HEK293T (cell line): ENCODE results near the gene SEMA3A.

Experiments
- CTCF ChIA-PET: fragments of 350-600 bp; formaldehyde crosslinking; extraction: SDS; loops from one replicate; lab custom pipeline; 2021; ENCODE audit warnings: antibody characterized with exemption, inconsistent platforms; lab: Yijun Ruan, JAX
- POLR2A ChIA-PET: fragments of 350-600 bp; formaldehyde crosslinking; extraction: SDS; loops from one replicate; lab custom pipeline; 2020; ENCODE audit warnings: antibody characterized with exemption, inconsistent platforms; lab: Yijun Ruan, JAX
- DNase-seq: peaks from one replicate; pipeline ENCODE4 v3.0.0; 2012; ENCODE audit warnings: mixed read lengths; ENCODE audit errors: extremely low spot score
- ARNT ChIP-seq: fragments of 450-650 bp; IDR thresholded peaks from 2 replicates; pipeline ENCODE4 v1.6.1; 2017; ENCODE audit warnings: mild to moderate bottlenecking
- BHLHE40 ChIP-seq: fragments of 450-650 bp; IDR thresholded peaks from 2 replicates; pipeline ENCODE4 v1.6.1; 2016; ENCODE audit warnings: mild to moderate bottlenecking, moderate library complexity, borderline replicate concordance
- CTBP1 ChIP-seq: fragments of 450-650 bp; IDR thresholded peaks from 2 replicates; pipeline ENCODE4 v1.6.1; 2016; ENCODE audit warnings: borderline replicate concordance
- ELF4 ChIP-seq: fragments of 450-650 bp; IDR thresholded peaks from 2 replicates; pipeline ENCODE4 v1.6.1; 2017; ENCODE audit warnings: antibody characterized with exemption
- FOXA1 ChIP-seq: fragments of 450-650 bp; IDR thresholded peaks from 2 replicates; pipeline ENCODE4 v1.6.1; 2016; ENCODE audit warnings: mild to moderate bottlenecking
- FOXK2 ChIP-seq: fragments of 450-650 bp; IDR thresholded peaks from 2 replicates; pipeline ENCODE4 v1.6.1; 2016; ENCODE audit warnings: mild to moderate bottlenecking
- FOXM1 ChIP-seq: fragments of 450-650 bp; IDR thresholded peaks from 2 replicates; pipeline ENCODE4 v1.6.1; 2017; ENCODE audit warnings: mild to moderate bottlenecking, borderline replicate concordance
- HDGF ChIP-seq: fragments of 450-650 bp; IDR thresholded peaks from 2 replicates; pipeline ENCODE4 v1.6.1; 2017; ENCODE audit warnings: antibody characterized with exemption, borderline replicate concordance
- L3MBTL2 ChIP-seq: fragments of 450-650 bp; conservative IDR thresholded peaks from 2 replicates; pipeline ENCODE4 v1.6.1; 2016; ENCODE audit warnings: mild to moderate bottlenecking
- LEF1 ChIP-seq: fragments of 450-650 bp; IDR thresholded peaks from 2 replicates; pipeline ENCODE4 v1.6.1; 2017; ENCODE audit warnings: mild to moderate bottlenecking, borderline replicate concordance
- NFRKB ChIP-seq: fragments of 450-650 bp; IDR thresholded peaks from 2 replicates; pipeline ENCODE4 v1.6.1; 2016; ENCODE audit warnings: mild to moderate bottlenecking, moderate library complexity
- SP1 ChIP-seq: fragments of 450-650 bp; IDR thresholded peaks from 2 replicates; pipeline ENCODE4 v1.6.1; 2017
- SUZ12 ChIP-seq: fragments of 450-650 bp; IDR thresholded peaks from 2 replicates; pipeline ENCODE4 v1.6.1; 2016; ENCODE audit warnings: mild to moderate bottlenecking
- TARDBP ChIP-seq: fragments of 450-650 bp; IDR thresholded peaks from 2 replicates; pipeline ENCODE4 v1.6.1; 2016
- ZNF384 ChIP-seq: fragments of 450-650 bp; IDR thresholded peaks from 2 replicates; pipeline ENCODE4 v1.6.1; 2016
- TF ChIP-seq, protein P1 (sequence below): fragments of 450-650 bp; IDR thresholded peaks from 2 replicates; pipeline ENCODE4 v1.6.1; 2016

SEMA3A gene

DNA sequence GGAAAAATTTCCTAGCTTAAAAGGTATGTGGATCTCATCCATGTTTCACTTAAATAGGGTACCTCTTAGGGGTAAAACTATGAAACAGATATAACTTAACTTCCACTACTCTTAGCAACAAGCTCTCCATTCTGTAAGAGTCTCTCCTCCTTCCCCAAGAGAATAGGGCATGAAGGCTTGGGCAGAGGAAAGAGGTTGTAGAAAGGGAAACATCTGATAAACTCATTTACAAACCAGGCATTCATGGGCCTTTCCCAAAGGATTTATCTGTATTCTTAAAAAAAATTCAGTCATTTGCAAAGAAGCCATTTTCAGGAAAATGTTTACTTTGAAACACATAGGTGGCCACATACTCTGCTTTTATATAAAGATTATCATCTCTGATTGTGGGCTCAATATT is 82.7 kb downstream of the SEMA3A start:
- no peak for DNase-seq
- no peak for TF ChIP-seq LEF1
- TF ChIP-seq BHLHE40, result no peak
- no peak for TF ChIP-seq FOXK2
- no peak for TF ChIP-seq HDGF
- no peak for TF ChIP-seq L3MBTL2
- TF ChIP-seq ZNF384, result no peak
- TF ChIP-seq, protein P1, sequence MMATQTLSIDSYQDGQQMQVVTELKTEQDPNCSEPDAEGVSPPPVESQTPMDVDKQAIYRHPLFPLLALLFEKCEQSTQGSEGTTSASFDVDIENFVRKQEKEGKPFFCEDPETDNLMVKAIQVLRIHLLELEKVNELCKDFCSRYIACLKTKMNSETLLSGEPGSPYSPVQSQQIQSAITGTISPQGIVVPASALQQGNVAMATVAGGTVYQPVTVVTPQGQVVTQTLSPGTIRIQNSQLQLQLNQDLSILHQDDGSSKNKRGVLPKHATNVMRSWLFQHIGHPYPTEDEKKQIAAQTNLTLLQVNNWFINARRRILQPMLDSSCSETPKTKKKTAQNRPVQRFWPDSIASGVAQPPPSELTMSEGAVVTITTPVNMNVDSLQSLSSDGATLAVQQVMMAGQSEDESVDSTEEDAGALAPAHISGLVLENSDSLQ, result no peak
- no peak for TF ChIP-seq CTBP1
- TF ChIP-seq ARNT, result no peak
- no peak for TF ChIP-seq TARDBP
- TF ChIP-seq FOXA1, result no peak
- TF ChIP-seq SP1, result no peak
- no peak for TF ChIP-seq FOXM1
- CTCF ChIA-PET, result no interaction called here
- POLR2A ChIA-PET, result no interaction called here

DNA sequence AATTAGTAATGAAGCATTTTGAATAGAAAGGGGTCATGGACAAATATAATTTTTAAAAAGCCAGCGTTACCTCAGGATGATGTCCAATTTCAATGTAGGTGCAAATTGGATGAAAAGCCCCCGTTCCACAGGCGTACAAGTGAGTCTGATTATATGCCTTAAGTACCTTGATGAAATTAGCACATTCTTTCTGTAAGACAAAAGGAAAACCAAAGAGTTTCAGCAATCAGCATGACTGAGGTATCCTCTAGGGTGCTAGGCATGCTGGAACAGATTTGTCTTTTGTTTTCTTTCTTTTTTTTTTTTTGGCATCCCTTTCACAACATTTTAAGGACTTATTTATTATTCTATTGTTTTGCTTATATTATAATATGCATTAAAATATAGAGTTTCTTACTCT is 84.2 kb downstream of the SEMA3A start:
- POLR2A ChIA-PET, result no interaction called here
- TF ChIP-seq HDGF (no peak), CTBP1 (no peak)
- CTCF ChIA-PET, result no interaction called here
- no peak for DNase-seq

DNA sequence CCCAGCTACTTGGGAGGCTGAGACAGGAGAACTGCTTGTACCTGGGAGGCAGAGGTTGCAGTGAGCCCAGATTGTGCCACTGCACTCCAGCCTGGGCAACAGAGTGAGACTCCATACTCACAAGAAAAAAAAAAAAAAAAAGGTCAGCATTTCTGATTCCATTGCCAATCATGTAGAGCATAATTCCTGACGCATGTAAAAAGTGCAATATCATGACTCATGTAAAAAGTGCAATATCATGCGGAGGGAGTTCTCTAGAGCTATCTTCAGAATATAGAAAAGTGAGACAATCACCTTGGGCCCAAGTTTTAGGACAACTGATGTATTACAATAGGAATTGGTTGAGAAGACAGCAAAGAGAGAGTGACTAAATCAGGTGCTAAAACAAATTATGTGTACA is 85.8 kb downstream of the SEMA3A start:
- no peak for TF ChIP-seq ELF4
- TF ChIP-seq CTBP1, result no peak
- no peak for TF ChIP-seq NFRKB
- TF ChIP-seq SP1, result no peak
- TF ChIP-seq BHLHE40, result no peak
- TF ChIP-seq FOXK2, result no peak
- TF ChIP-seq, protein P1, result no peak
- CTCF ChIA-PET, result no interaction called here

DNA sequence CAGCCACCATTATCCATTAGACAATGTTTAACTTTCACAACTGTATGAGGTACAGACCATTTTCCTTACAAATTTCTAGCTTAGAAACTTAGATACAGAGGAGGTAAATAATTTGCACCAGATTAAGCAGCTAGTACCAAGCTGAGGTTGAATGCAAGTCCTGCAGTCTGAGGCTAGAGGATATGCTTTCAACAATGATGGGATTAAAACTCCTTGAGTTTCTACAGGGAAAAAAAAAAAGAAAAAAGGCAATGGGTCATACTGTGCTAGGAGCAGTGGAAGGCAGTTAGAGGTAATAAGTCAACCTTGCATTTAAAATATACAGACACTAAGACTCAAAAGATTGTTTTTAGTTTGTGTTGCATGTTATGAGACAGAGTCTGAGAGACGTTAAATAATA is 86.5 kb downstream of the SEMA3A start:
- ChIA-PET CTCF (no interaction called here), POLR2A (no interaction called here)
- TF ChIP-seq, protein P1, result no peak
- TF ChIP-seq FOXA1, result no peak
- no peak for TF ChIP-seq ZNF384
- TF ChIP-seq ARNT, result no peak
- TF ChIP-seq LEF1, result no peak
- no peak for TF ChIP-seq L3MBTL2
- no peak for TF ChIP-seq FOXK2
- no peak for TF ChIP-seq SP1
- TF ChIP-seq NFRKB, result no peak
- TF ChIP-seq SUZ12, result no peak
- no peak for DNase-seq

More for the DNA sequence above, 85.8 kb downstream of the SEMA3A start:
- no peak for DNase-seq
- POLR2A ChIA-PET, result no interaction called here

DNA sequence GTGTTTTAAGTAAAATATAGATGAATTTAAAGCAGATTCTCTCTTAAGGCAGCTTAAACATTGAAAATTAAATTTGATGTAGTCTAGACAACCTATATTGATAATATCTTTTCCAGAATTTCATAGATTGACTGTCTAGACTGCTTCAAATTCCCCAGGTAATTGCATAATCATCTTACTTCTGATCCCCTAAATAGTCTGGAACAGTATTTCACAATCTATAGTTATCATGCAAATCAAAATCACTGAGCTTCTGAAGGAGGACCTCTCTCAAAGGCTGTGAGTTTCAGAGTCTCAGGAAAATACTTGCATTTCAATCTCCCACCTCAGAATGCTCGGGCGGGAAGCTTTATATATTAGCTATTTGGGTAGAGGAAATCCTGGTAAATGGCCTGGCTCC is 87.3 kb downstream of the SEMA3A start:
- POLR2A ChIA-PET, result no interaction called here
- no peak for TF ChIP-seq FOXA1
- no peak for TF ChIP-seq L3MBTL2
- no peak for TF ChIP-seq SP1
- no peak for TF ChIP-seq SUZ12
- TF ChIP-seq BHLHE40, result no peak
- no peak for TF ChIP-seq HDGF
- no peak for TF ChIP-seq ZNF384
- TF ChIP-seq NFRKB, result no peak
- no peak for TF ChIP-seq CTBP1
- CTCF ChIA-PET, result no interaction called here
- DNase-seq, result no peak

DNA sequence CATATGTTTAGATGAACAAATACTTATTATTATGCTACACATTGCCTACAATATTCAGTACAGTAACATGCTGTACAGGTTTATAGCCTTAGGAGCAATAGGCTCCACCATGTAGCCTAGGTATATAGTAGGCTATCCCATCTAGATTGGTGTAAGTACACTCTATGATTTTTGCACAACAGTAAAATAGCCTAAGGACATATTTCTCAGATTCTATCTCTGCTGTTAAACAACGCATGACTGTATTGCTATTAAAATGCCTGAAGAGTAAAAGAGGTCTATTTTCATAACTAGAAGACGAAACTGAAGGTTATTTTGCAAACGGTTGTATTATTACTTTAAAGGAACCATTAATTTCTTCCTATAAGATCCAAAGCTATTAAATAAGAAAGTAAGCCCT is 88.3 kb downstream of the SEMA3A start:
- CTCF ChIA-PET, result no interaction called here
- POLR2A ChIA-PET, result no interaction called here
- TF ChIP-seq CTBP1 (no peak), ZNF384 (no peak), HDGF (no peak), FOXK2 (no peak), L3MBTL2 (no peak), BHLHE40 (no peak), NFRKB (no peak), LEF1 (no peak), ARNT (no peak), ELF4 (no peak), TARDBP (no peak), FOXM1 (no peak), FOXA1 (no peak), SUZ12 (no peak), SP1 (no peak)
- TF ChIP-seq, protein P1, result no peak
- DNase-seq, result no peak

DNA sequence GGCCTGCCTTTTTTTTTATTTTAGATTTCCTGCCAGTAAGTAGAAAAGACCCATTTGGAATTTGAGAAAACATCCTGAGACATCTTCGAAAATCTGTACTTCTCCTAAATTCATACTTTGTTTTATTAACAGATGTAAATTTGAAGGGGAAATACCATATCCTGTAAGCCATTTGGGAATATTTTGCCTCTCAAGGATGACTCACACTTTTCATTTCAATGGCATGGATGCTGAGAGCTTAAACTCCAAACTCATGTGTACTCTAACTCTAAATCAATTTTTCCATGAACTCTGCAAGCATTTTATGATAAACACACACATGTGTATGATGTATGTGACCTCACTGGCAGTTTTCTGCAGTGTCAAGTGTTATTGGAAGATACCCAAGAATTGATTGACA is 89.0 kb downstream of the SEMA3A start:
- ChIA-PET POLR2A (no interaction called here), CTCF (no interaction called here)
- TF ChIP-seq FOXK2, result no peak
- TF ChIP-seq ZNF384, result no peak
- no peak for TF ChIP-seq SUZ12
- no peak for TF ChIP-seq BHLHE40
- no peak for TF ChIP-seq ELF4
- no peak for TF ChIP-seq FOXM1
- TF ChIP-seq, protein P1, result no peak; the same call in 1 of the 2 replicates
- no peak for TF ChIP-seq SP1
- no peak for DNase-seq
